GM12878 (cell line): ENCODE results near the gene STRA8. TPM values are rescaled to one million over a fixed set of nuclear protein-coding genes. Genes with fewer than 3 reads are reported as not detected.

Source experiments
- ATAC-seq: fragments of 200-7000 bp; cut with Tn5 transposase; 3 replicates; pipeline ENCODE4 v1.9.1; 2020; ENCODE audit warnings: mild to moderate bottlenecking, moderate library complexity
- BruUV-seq: library from RNA; stranded (reverse); fragments of 400-500 nt; replicated peaks from 2 replicates; lab custom pipeline; 2021; lab: Mats Ljungman, UMichigan
- CTCF ChIA-PET: fragments of 300-600 bp; sonication (Branson Sonifier 250); formaldehyde crosslinking; extraction: SDS; loops from one replicate; lab custom pipeline; 2021; ENCODE audit warnings: inconsistent platforms; lab: Yijun Ruan, JAX
- POLR2A ChIA-PET: fragments of 350-600 bp; formaldehyde crosslinking; extraction: SDS; loops from one replicate; lab custom pipeline; 2021; ENCODE audit warnings: inconsistent platforms; lab: Charles Lee
- RAD21 ChIA-PET: fragments of 300-600 bp; sonication (Branson Sonifier 250); formaldehyde crosslinking; loops from one replicate; lab custom pipeline; 2023; ENCODE audit warnings: antibody characterized with exemption; ENCODE audit not compliant: unreplicated experiment; lab: Charles Lee
- SMC1A ChIA-PET: fragments of 300-600 bp; sonication (Branson Sonifier 250); formaldehyde crosslinking; loops from one replicate; lab custom pipeline; 2023; ENCODE audit not compliant: unreplicated experiment, uncharacterized antibody; lab: Charles Lee
- DNase-seq: peaks from one replicate; pipeline ENCODE4 v3.0.0-alpha.2; 2011; ENCODE audit warnings: low read depth, low spot score
- FAIRE-seq: peaks from 3 replicates; lab custom pipeline; 2011; peaks lifted over from hg19 to GRCh38; lab: Jason Lieb, UNC
- H2AFZ ChIP-seq: 2 replicates; pipeline ENCODE4 v1.6.0; 2011; ENCODE audit warnings: low read depth, low read length, control low read depth; ENCODE audit not compliant: control insufficient read depth
- H3K27ac ChIP-seq: 2 replicates; pipeline ENCODE4 v1.5.1; 2011; ENCODE audit warnings: control low read depth; ENCODE audit not compliant: control insufficient read depth, insufficient read depth
- H3K27me3 ChIP-seq, 2 experiments: replicated peaks in 1 of 2; 2 replicates each; pipeline versions ENCODE4 v1.6.0 to v1.6.1; 2011; ENCODE audit warnings: low read length in 1 of 2; ENCODE audit not compliant: control insufficient read depth in 2 of 2, insufficient read depth in 2 of 2
- H3K36me3 ChIP-seq, 2 experiments: 2 replicates each; pipeline ENCODE4 v1.5.1; 2011; ENCODE audit warnings: low read length in 1 of 2; ENCODE audit not compliant: control insufficient read depth in 2 of 2, insufficient read depth in 2 of 2
- H3K4me1 ChIP-seq: 2 replicates; pipeline ENCODE4 v1.6.1; 2011; ENCODE audit warnings: mild to moderate bottlenecking, low read length, moderate library complexity, mixed read lengths; ENCODE audit not compliant: control insufficient read depth, insufficient read depth
- H3K4me2 ChIP-seq: 2 replicates; pipeline ENCODE4 v1.6.0; 2011; ENCODE audit warnings: control low read depth; ENCODE audit not compliant: control insufficient read depth, insufficient read depth
- H3K4me3 ChIP-seq: fragments of 200-600 bp; sonication (generic); 2 replicates; pipeline ENCODE4 v1.5.1; 2016
- H3K79me2 ChIP-seq: 2 replicates; pipeline ENCODE4 v1.6.0; 2011; ENCODE audit warnings: low read length; ENCODE audit not compliant: control insufficient read depth, insufficient read depth
- H3K9ac ChIP-seq: 2 replicates; pipeline ENCODE4 v1.8.0; 2011; ENCODE audit warnings: low read length, control low read depth, mixed read lengths; ENCODE audit not compliant: control insufficient read depth, insufficient read depth
- H3K9me3 ChIP-seq: replicated peaks from 3 replicates; pipeline ENCODE4 v1.5.1; 2011; ENCODE audit warnings: mild to moderate bottlenecking, low read length; ENCODE audit not compliant: control insufficient read depth, insufficient read depth
- H4K20me1 ChIP-seq: 2 replicates; pipeline ENCODE4 v1.6.0; 2011; ENCODE audit not compliant: control insufficient read depth, insufficient read depth
- RAD51 ChIP-seq: fragments of 450-650 bp; IDR thresholded peaks from 2 replicates; pipeline ENCODE4 v1.6.1; 2016; ENCODE audit warnings: moderate library complexity, mild to moderate bottlenecking, inconsistent platforms
- SIN3A ChIP-seq: IDR thresholded peaks from 2 replicates; pipeline ENCODE4 v1.6.1; 2012; ENCODE audit warnings: low read depth, low read length, improper control_type of control experiment
- WGBS: methylation state at CpG from one replicate; pipeline ENCODE4 v1.1.6; 2016; ENCODE audit warnings: low lambda C conversion rate; ENCODE audit not compliant: insufficient replicate concordance, insufficient coverage; ENCODE audit errors: missing lambda C conversion rate; 5-methylcytosine and 5-hydroxymethylcytosine counted together
- in situ Hi-C: fragments of 300-500 bp; cut with MboI; formaldehyde crosslinking; loops from 9 replicates; pipeline ENCODE4 v1.14.3; 2018; ENCODE audit warnings: mixed read lengths
- intact Hi-C: fragments of 100-400 bp; cut with micrococcal nuclease; formaldehyde crosslinking; loops from one replicate; pipeline ENCODE4 v1.14.2; 2022; ENCODE audit not compliant: unreplicated experiment
- polyA plus RNA-seq, 11 experiments: library from polyadenylated mRNA; depleted of rRNA in 4 of 11; unstranded in 6 of 11; stranded (reverse) in 5 of 11; fragments of >200 nt; fragmentation: Nextera tagmentation in 4 of 11; fragmentation: Illumina TruSeq in 1 of 11; extraction: Ambion mirVana in 4 of 11; extraction: Trizol in 1 of 11; gene quantifications; 1 replicate in 1 of 11; 2 replicates in 10 of 11; pipeline versions ENCODE4 v1.2.1 to v1.2.3, GENCODE V29; 2011 to 2016; ENCODE audit warnings: inconsistent platforms in 2 of 11, missing spikeins in 2 of 11, low read depth in 1 of 11
- total RNA-seq, 4 experiments: library from RNA; depleted of rRNA in 3 of 4; stranded (reverse); fragments of >200 nt in 3 of 4; fragmentation: Illumina TruSeq in 1 of 4; extraction: Trizol in 1 of 4; gene quantifications; 2 replicates each; pipeline versions ENCODE4 v1.2.1 to v1.2.3, GENCODE V29; 2013 to 2021
- TF ChIP-seq, protein P1 (sequence below): IDR thresholded peaks from 2 replicates; pipeline ENCODE4 v1.6.1; 2012; ENCODE audit warnings: low read length, inconsistent platforms
- TF ChIP-seq, protein P2 (sequence below): fragments of 450-650 bp; IDR thresholded peaks from 2 replicates; pipeline ENCODE4 v1.6.1; 2016; ENCODE audit warnings: mild to moderate bottlenecking, moderate library complexity, borderline replicate concordance

The STRA8 gene
- total and polyA plus RNA-seq, 10 of the 15 experiments (the other 5 are each of a cell fraction or from before 2014, with no cell fraction given) = 0.15 TPM; not detected in 9

DNA sequence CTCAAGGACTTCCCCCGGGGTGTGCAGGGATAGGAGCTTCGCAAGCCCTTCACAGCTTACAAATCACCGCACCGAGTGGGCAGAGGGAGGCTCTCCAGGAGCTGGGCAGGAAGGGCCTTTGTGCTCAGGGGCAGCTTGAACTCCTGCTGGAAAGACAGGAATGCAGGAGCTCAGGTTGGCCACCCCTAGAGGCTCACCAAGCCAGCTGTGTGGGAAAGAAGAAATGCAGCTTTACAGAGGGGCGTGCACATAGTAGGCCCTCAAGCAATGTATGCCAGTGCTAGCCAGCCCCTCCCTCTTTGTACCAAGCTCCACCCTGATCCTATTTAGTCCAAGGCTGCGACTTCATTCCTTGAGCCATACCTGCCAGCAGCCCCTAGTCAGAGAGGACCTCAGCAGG lies 26.1 kb downstream of the STRA8 start (continued):
- TF ChIP-seq, protein P1, sequence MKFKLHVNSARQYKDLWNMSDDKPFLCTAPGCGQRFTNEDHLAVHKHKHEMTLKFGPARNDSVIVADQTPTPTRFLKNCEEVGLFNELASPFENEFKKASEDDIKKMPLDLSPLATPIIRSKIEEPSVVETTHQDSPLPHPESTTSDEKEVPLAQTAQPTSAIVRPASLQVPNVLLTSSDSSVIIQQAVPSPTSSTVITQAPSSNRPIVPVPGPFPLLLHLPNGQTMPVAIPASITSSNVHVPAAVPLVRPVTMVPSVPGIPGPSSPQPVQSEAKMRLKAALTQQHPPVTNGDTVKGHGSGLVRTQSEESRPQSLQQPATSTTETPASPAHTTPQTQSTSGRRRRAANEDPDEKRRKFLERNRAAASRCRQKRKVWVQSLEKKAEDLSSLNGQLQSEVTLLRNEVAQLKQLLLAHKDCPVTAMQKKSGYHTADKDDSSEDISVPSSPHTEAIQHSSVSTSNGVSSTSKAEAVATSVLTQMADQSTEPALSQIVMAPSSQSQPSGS = no peak

DNA sequence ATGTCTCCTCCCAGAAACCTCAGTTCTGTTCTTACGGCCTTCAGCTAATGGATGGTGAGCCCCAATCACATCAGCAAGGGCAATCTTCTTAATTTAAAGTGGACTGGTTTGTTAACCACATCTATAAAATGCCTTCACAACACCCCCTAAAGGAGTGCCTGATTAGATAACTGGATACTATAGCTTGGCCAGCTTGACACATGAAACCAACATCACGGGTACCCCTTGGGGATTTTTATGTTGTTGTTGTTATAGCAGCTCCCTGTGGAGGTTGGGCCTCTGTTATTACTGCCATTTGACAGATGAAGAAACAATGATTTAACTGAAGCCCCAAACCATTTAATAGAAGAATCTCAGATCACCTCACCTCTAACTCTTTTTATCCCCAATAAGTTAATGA lies 26.8 kb downstream of the STRA8 start:
- no peaks in the 10 kb centered on the region for H3K36me3 ChIP-seq
- in situ Hi-C loops = no loop called here
- no peak overlapping the region for H3K4me2 ChIP-seq
- H2AFZ ChIP-seq = no peak overlapping the region
- H3K9me3 ChIP-seq = peaks cover 12% of the 10 kb centered on the region
- ATAC-seq (no peak; the same call in 2 of the 3 replicates), DNase-seq (no peak), FAIRE-seq (no peak)
- WGBS = 49% methylated on average over 2 of the region's 2 CpGs
- TF ChIP-seq, protein P2, sequence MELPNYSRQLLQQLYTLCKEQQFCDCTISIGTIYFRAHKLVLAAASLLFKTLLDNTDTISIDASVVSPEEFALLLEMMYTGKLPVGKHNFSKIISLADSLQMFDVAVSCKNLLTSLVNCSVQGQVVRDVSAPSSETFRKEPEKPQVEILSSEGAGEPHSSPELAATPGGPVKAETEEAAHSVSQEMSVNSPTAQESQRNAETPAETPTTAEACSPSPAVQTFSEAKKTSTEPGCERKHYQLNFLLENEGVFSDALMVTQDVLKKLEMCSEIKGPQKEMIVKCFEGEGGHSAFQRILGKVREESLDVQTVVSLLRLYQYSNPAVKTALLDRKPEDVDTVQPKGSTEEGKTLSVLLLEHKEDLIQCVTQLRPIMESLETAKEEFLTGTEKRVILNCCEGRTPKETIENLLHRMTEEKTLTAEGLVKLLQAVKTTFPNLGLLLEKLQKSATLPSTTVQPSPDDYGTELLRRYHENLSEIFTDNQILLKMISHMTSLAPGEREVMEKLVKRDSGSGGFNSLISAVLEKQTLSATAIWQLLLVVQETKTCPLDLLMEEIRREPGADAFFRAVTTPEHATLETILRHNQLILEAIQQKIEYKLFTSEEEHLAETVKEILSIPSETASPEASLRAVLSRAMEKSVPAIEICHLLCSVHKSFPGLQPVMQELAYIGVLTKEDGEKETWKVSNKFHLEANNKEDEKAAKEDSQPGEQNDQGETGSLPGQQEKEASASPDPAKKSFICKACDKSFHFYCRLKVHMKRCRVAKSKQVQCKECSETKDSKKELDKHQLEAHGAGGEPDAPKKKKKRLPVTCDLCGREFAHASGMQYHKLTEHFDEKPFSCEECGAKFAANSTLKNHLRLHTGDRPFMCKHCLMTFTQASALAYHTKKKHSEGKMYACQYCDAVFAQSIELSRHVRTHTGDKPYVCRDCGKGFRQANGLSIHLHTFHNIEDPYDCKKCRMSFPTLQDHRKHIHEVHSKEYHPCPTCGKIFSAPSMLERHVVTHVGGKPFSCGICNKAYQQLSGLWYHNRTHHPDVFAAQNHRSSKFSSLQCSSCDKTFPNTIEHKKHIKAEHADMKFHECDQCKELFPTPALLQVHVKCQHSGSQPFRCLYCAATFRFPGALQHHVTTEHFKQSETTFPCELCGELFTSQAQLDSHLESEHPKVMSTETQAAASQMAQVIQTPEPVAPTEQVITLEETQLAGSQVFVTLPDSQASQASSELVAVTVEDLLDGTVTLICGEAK = no peak
- TF ChIP-seq SIN3A = no peak
- no peak for TF ChIP-seq RAD51
- POLR2A ChIA-PET = interaction anchor here (0.8 to 2.4 kb wide), 3 partner anchors 9 to 73 kb away, joined by 3 to 6 read pairs (median 3); partner anchors contain the start of gene WDR91
- H3K4me3 ChIP-seq = no peak overlapping the region
- SMC1A ChIA-PET = interaction anchor here (0.6 kb wide), 1 partner anchor 156 kb away, joined by 3 read pairs; no protein-coding TSS in a partner anchor
- H4K20me1 ChIP-seq = no peaks in the 10 kb centered on the region
- intact Hi-C loops = no loop called here
- BruUV-seq = no TSS peak
- H3K27me3 ChIP-seq = no peaks in the 10 kb centered on the region
- H3K4me1 ChIP-seq = no peaks in the 10 kb centered on the region
- no peaks in the 10 kb centered on the region for H3K79me2 ChIP-seq
- no peak overlapping the region for H3K27ac ChIP-seq
- H3K9ac ChIP-seq = no peak overlapping the region
- RAD21 ChIA-PET = interaction anchor here (1.0 kb wide), 1 partner anchor 86 kb away, joined by 4 read pairs; no protein-coding TSS in a partner anchor
- CTCF ChIA-PET = interaction anchor here (0.6 to 9.3 kb wide), 5 partner anchors 9 to 403 kb away, joined by 3 to 72 read pairs (median 3); no protein-coding TSS in a partner anchor
